NCI-H510A treated with DMSO at 0.1 percent for 48 hours (cell line): ENCODE measurements around the gene SIK3.
"Not testable (repeated sequence)": the region's sequence is repeated elsewhere in the genome, so short reads cannot be mapped to it uniquely, and the experiment has no call there.

Experiments
- DNase-seq: peaks from one replicate; lab custom pipeline; 2025; lab: John Stamatoyannopoulos, UW

SIK3 gene

GRCh38 chr11:116825854-116826750, 272.1 kb downstream of the SIK3 start:
- no peak for DNase-seq

GRCh38 chr11:116825434-116825833, 272.8 kb downstream of the SIK3 start:
- DNase-seq, result no peak

GRCh38 chr11:116823031-116823843, 275.0 kb downstream of the SIK3 start, which contains the start of gene APOA4:
Gene APOA4, minus strand, starts transcription at chr11:116823304. Its CDS starts 113 bp downstream, at chr11:116823191.
- DNase-seq, result no peak

GRCh38 chr11:116822575-116822974, 275.7 kb downstream of the SIK3 start:
- DNase-seq, result no peak

GRCh38 chr11:116821050-116821918, 276.9 kb downstream of the SIK3 start:
- no peak for DNase-seq

- DNase-seq, result no peak
These were observed 279.2 kb downstream of the SIK3 start for GRCh38 chr11:116819049-116819448.

- DNase-seq, result no peak
These were observed 283.7 kb downstream of the SIK3 start for GRCh38 chr11:116814502-116814901.

- DNase-seq, result no peak
These were observed 284.3 kb downstream of the SIK3 start for GRCh38 chr11:116813781-116814471.

GRCh38 chr11:116813170-116813569, 285.1 kb downstream of the SIK3 start:
- DNase-seq, result no peak

- no peak for DNase-seq
These were observed 286.1 kb downstream of the SIK3 start for GRCh38 chr11:116812109-116812508.

GRCh38 chr11:116811194-116811593, 287.0 kb downstream of the SIK3 start:
- DNase-seq, result no peak

GRCh38 chr11:116808262-116809175, 289.7 kb downstream of the SIK3 start:
- no peak for DNase-seq

GRCh38 chr11:116807601-116808261, 290.5 kb downstream of the SIK3 start:
- no peak for DNase-seq

- DNase-seq, result no peak
These were observed 294.2 kb downstream of the SIK3 start for GRCh38 chr11:116804001-116804400.

- not testable (repeated sequence) for DNase-seq
These were observed 296.6 kb downstream of the SIK3 start for GRCh38 chr11:116801662-116802061.

GRCh38 chr11:116800610-116801009, 297.6 kb downstream of the SIK3 start:
- no peak for DNase-seq

- no peak for DNase-seq
These were observed 299.9 kb downstream of the SIK3 start for GRCh38 chr11:116798368-116798767.

- DNase-seq, result no peak
These were observed 300.4 kb downstream of the SIK3 start for GRCh38 chr11:116797816-116798215.

GRCh38 chr11:116796548-116796947, 301.7 kb downstream of the SIK3 start:
- DNase-seq, result no peak

- DNase-seq, result no peak
These were observed 303.4 kb downstream of the SIK3 start for GRCh38 chr11:116794851-116795250.
